GM12878 (cell line): ENCODE results near the gene CNKSR3. TPM values are rescaled to one million over a fixed set of nuclear protein-coding genes. Genes with fewer than 3 reads are reported as not detected.

ENCODE experiments used
- ATAC-seq: fragments of 200-7000 bp; cut with Tn5 transposase; 3 replicates; pipeline ENCODE4 v1.9.1; 2020; ENCODE audit warnings: mild to moderate bottlenecking, moderate library complexity
- BruUV-seq: library from RNA; stranded (reverse); fragments of 400-500 nt; replicated peaks from 2 replicates; lab custom pipeline; 2021; lab: Mats Ljungman, UMichigan
- CTCF ChIA-PET: fragments of 300-600 bp; sonication (Branson Sonifier 250); formaldehyde crosslinking; extraction: SDS; loops from one replicate; lab custom pipeline; 2021; ENCODE audit warnings: inconsistent platforms; lab: Yijun Ruan, JAX
- POLR2A ChIA-PET: fragments of 350-600 bp; formaldehyde crosslinking; extraction: SDS; loops from one replicate; lab custom pipeline; 2021; ENCODE audit warnings: inconsistent platforms; lab: Charles Lee
- RAD21 ChIA-PET: fragments of 300-600 bp; sonication (Branson Sonifier 250); formaldehyde crosslinking; loops from one replicate; lab custom pipeline; 2023; ENCODE audit warnings: antibody characterized with exemption; ENCODE audit not compliant: unreplicated experiment; lab: Charles Lee
- SMC1A ChIA-PET: fragments of 300-600 bp; sonication (Branson Sonifier 250); formaldehyde crosslinking; loops from one replicate; lab custom pipeline; 2023; ENCODE audit not compliant: unreplicated experiment, uncharacterized antibody; lab: Charles Lee
- DNase-seq: peaks from one replicate; pipeline ENCODE4 v3.0.0-alpha.2; 2011; ENCODE audit warnings: low read depth, low spot score
- FAIRE-seq: peaks from 3 replicates; lab custom pipeline; 2011; peaks lifted over from hg19 to GRCh38; lab: Jason Lieb, UNC
- H2AFZ ChIP-seq: 2 replicates; pipeline ENCODE4 v1.6.0; 2011; ENCODE audit warnings: low read depth, low read length, control low read depth; ENCODE audit not compliant: control insufficient read depth
- H3K27ac ChIP-seq: 2 replicates; pipeline ENCODE4 v1.5.1; 2011; ENCODE audit warnings: control low read depth; ENCODE audit not compliant: control insufficient read depth, insufficient read depth
- H3K27me3 ChIP-seq, 2 experiments: replicated peaks in 1 of 2; 2 replicates each; pipeline versions ENCODE4 v1.6.0 to v1.6.1; 2011; ENCODE audit warnings: low read length in 1 of 2; ENCODE audit not compliant: control insufficient read depth in 2 of 2, insufficient read depth in 2 of 2
- H3K36me3 ChIP-seq, 2 experiments: 2 replicates each; pipeline ENCODE4 v1.5.1; 2011; ENCODE audit warnings: low read length in 1 of 2; ENCODE audit not compliant: control insufficient read depth in 2 of 2, insufficient read depth in 2 of 2
- H3K4me1 ChIP-seq: 2 replicates; pipeline ENCODE4 v1.6.1; 2011; ENCODE audit warnings: mild to moderate bottlenecking, low read length, moderate library complexity, mixed read lengths; ENCODE audit not compliant: control insufficient read depth, insufficient read depth
- H3K4me2 ChIP-seq: 2 replicates; pipeline ENCODE4 v1.6.0; 2011; ENCODE audit warnings: control low read depth; ENCODE audit not compliant: control insufficient read depth, insufficient read depth
- H3K4me3 ChIP-seq: fragments of 200-600 bp; sonication (generic); 2 replicates; pipeline ENCODE4 v1.5.1; 2016
- H3K79me2 ChIP-seq: 2 replicates; pipeline ENCODE4 v1.6.0; 2011; ENCODE audit warnings: low read length; ENCODE audit not compliant: control insufficient read depth, insufficient read depth
- H3K9ac ChIP-seq: 2 replicates; pipeline ENCODE4 v1.8.0; 2011; ENCODE audit warnings: low read length, control low read depth, mixed read lengths; ENCODE audit not compliant: control insufficient read depth, insufficient read depth
- H3K9me3 ChIP-seq: replicated peaks from 3 replicates; pipeline ENCODE4 v1.5.1; 2011; ENCODE audit warnings: mild to moderate bottlenecking, low read length; ENCODE audit not compliant: control insufficient read depth, insufficient read depth
- H4K20me1 ChIP-seq: 2 replicates; pipeline ENCODE4 v1.6.0; 2011; ENCODE audit not compliant: control insufficient read depth, insufficient read depth
- BHLHE40 ChIP-seq, 2 experiments: fragments of 450-650 bp in 1 of 2; IDR thresholded peaks; 2 replicates each; pipeline ENCODE4 v1.6.1; 2011 to 2017; ENCODE audit warnings: low read depth in 2 of 2, borderline replicate concordance in 1 of 2, improper control_type of control experiment in 1 of 2, low read length in 1 of 2, mild to moderate bottlenecking in 1 of 2
- BRCA1 ChIP-seq: IDR thresholded peaks from 2 replicates; pipeline ENCODE4 v1.6.1; 2011; ENCODE audit warnings: low read depth, low read length, improper control_type of control experiment
- CBX3 ChIP-seq: fragments of 200-600 bp; sonication (generic); IDR thresholded peaks from 2 replicates; pipeline ENCODE4 v1.6.1; 2016; ENCODE audit warnings: low read depth, borderline replicate concordance
- CEBPB ChIP-seq, 2 experiments: fragments of 150-350 bp in 1 of 2; IDR thresholded peaks; 2 replicates each; pipeline ENCODE4 v1.6.1; 2012 to 2014; ENCODE audit warnings: low read depth in 2 of 2, low read length in 2 of 2, borderline replicate concordance in 1 of 2, inconsistent platforms in 1 of 2
- HDAC6 ChIP-seq: fragments of 200-600 bp; sonication (generic); IDR thresholded peaks from one replicate; pipeline ENCODE4 v1.8.0; 2017; ENCODE audit warnings: antibody characterized with exemption; ENCODE audit not compliant: unreplicated experiment
- NR2F1 ChIP-seq: fragments of 450-650 bp; conservative IDR thresholded peaks from 2 replicates; pipeline ENCODE4 v1.6.1; 2017; ENCODE audit warnings: mild to moderate bottlenecking
- NRF1 ChIP-seq: conservative IDR thresholded peaks from 2 replicates; pipeline ENCODE4 v1.6.1; 2011; ENCODE audit warnings: mild to moderate bottlenecking, low read depth, low read length, improper control_type of control experiment
- POLR2AphosphoS5 ChIP-seq: IDR thresholded peaks from 2 replicates; pipeline ENCODE4 v1.6.1; 2011; ENCODE audit warnings: mild to moderate bottlenecking, low read length, inconsistent platforms
- ZNF207 ChIP-seq: fragments of 450-650 bp; IDR thresholded peaks from 2 replicates; pipeline ENCODE4 v1.6.1; 2014; ENCODE audit warnings: antibody characterized with exemption, mild to moderate bottlenecking, borderline replicate concordance
- WGBS: methylation state at CpG from one replicate; pipeline ENCODE4 v1.1.6; 2016; ENCODE audit warnings: low lambda C conversion rate; ENCODE audit not compliant: insufficient replicate concordance, insufficient coverage; ENCODE audit errors: missing lambda C conversion rate; 5-methylcytosine and 5-hydroxymethylcytosine counted together
- in situ Hi-C: fragments of 300-500 bp; cut with MboI; formaldehyde crosslinking; loops from 9 replicates; pipeline ENCODE4 v1.14.3; 2018; ENCODE audit warnings: mixed read lengths
- intact Hi-C: fragments of 100-400 bp; cut with micrococcal nuclease; formaldehyde crosslinking; loops from one replicate; pipeline ENCODE4 v1.14.2; 2022; ENCODE audit not compliant: unreplicated experiment
- polyA plus RNA-seq, 11 experiments: library from polyadenylated mRNA; depleted of rRNA in 4 of 11; unstranded in 6 of 11; stranded (reverse) in 5 of 11; fragments of >200 nt; fragmentation: Nextera tagmentation in 4 of 11; fragmentation: Illumina TruSeq in 1 of 11; extraction: Ambion mirVana in 4 of 11; extraction: Trizol in 1 of 11; gene quantifications; 1 replicate in 1 of 11; 2 replicates in 10 of 11; pipeline versions ENCODE4 v1.2.1 to v1.2.3, GENCODE V29; 2011 to 2016; ENCODE audit warnings: inconsistent platforms in 2 of 11, missing spikeins in 2 of 11, low read depth in 1 of 11
- total RNA-seq, 4 experiments: library from RNA; depleted of rRNA in 3 of 4; stranded (reverse); fragments of >200 nt in 3 of 4; fragmentation: Illumina TruSeq in 1 of 4; extraction: Trizol in 1 of 4; gene quantifications; 2 replicates each; pipeline versions ENCODE4 v1.2.1 to v1.2.3, GENCODE V29; 2013 to 2021
- TF ChIP-seq, protein P1 (sequence below): fragments of 450-650 bp; formaldehyde crosslinking; IDR thresholded peaks from 2 replicates; pipeline ENCODE4 v1.4.0; 2022; ENCODE audit warnings: mild to moderate bottlenecking, moderate library complexity
- TF ChIP-seq, protein P2 (sequence below), 3 experiments: IDR thresholded peaks in 2 of 3; conservative IDR thresholded peaks in 1 of 3; 2 replicates each; pipeline ENCODE4 v1.5.1; 2011; ENCODE audit warnings: low read depth in 3 of 3, low read length in 3 of 3, mild to moderate bottlenecking in 3 of 3, control low read depth in 2 of 3, moderate library complexity in 2 of 3, inconsistent platforms in 1 of 3, mixed read lengths in 1 of 3; ENCODE audit not compliant: control insufficient read depth in 2 of 3, insufficient read depth in 1 of 3; ENCODE audit errors: extremely low read depth in 1 of 3
- TF ChIP-seq, protein P3 (sequence below): IDR thresholded peaks from 2 replicates; pipeline ENCODE4 v1.6.1; 2011; ENCODE audit warnings: borderline replicate concordance, low read depth, mild to moderate bottlenecking, moderate library complexity, low read length; ENCODE audit not compliant: insufficient read depth, poor library complexity, severe bottlenecking
- TF ChIP-seq, protein P4 (sequence below): IDR thresholded peaks from 2 replicates; pipeline ENCODE4 v1.6.1; 2011; ENCODE audit warnings: low read depth, low read length, improper control_type of control experiment, borderline replicate concordance

The CNKSR3 gene
- total and polyA plus RNA-seq, 10 of the 15 experiments (the other 5 are each of a cell fraction or from before 2014, with no cell fraction given) = under 0.01 to 0.48 (median 0.12) TPM; not detected in 2

DNA sequence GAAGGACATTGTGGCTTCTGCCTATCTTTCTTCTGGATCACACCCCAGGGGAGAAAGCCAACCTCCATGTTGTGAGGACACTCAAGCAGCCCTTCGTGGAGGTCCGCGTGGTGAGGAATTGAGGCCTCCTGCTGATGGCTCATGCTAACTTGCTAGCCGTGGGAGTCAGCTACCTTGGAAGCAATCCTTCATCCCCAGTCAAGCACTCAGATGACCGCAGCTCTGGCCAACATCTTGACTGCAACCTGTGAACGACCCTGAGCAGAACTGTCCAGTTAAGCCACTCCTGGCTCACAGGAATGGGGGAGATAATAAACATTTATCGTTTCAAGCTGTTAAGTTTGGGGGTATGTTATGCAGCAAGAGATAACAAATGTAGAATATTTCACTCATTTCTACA is 10.9 kb upstream of the CNKSR3 start (continued):
- TF ChIP-seq, protein P1, sequence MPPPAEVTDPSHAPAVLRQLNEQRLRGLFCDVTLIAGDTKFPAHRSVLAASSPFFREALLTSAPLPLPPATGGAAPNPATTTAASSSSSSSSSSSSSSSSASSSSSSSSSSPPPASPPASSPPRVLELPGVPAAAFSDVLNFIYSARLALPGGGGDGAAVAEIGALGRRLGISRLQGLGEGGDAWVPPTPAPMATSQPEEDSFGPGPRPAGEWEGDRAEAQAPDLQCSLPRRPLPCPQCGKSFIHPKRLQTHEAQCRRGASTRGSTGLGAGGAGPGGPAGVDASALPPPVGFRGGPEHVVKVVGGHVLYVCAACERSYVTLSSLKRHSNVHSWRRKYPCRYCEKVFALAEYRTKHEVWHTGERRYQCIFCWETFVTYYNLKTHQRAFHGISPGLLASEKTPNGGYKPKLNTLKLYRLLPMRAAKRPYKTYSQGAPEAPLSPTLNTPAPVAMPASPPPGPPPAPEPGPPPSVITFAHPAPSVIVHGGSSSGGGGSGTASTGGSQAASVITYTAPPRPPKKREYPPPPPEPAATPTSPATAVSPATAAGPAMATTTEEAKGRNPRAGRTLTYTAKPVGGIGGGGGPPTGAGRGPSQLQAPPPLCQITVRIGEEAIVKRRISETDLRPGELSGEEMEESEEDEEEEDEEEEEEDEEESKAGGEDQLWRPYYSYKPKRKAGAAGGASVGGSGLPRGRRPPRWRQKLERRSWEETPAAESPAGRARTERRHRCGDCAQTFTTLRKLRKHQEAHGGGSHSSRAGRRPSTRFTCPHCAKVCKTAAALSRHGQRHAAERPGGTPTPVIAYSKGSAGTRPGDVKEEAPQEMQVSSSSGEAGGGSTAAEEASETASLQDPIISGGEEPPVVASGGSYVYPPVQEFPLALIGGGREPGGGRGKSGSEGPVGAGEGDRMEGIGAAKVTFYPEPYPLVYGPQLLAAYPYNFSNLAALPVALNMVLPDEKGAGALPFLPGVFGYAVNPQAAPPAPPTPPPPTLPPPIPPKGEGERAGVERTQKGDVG = no peak
- TF ChIP-seq NR2F1 = no peak
- TF ChIP-seq NRF1 = no peak
- no peak for TF ChIP-seq POLR2AphosphoS5
- no peak for TF ChIP-seq CBX3
- TF ChIP-seq, protein P2, sequence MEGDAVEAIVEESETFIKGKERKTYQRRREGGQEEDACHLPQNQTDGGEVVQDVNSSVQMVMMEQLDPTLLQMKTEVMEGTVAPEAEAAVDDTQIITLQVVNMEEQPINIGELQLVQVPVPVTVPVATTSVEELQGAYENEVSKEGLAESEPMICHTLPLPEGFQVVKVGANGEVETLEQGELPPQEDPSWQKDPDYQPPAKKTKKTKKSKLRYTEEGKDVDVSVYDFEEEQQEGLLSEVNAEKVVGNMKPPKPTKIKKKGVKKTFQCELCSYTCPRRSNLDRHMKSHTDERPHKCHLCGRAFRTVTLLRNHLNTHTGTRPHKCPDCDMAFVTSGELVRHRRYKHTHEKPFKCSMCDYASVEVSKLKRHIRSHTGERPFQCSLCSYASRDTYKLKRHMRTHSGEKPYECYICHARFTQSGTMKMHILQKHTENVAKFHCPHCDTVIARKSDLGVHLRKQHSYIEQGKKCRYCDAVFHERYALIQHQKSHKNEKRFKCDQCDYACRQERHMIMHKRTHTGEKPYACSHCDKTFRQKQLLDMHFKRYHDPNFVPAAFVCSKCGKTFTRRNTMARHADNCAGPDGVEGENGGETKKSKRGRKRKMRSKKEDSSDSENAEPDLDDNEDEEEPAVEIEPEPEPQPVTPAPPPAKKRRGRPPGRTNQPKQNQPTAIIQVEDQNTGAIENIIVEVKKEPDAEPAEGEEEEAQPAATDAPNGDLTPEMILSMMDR (IDR thresholded peaks at IDR 0.05 in 2 of 3, conservative IDR thresholded peaks at IDR 0.05 in 1 of 3; ENCODE audit: control insufficient read depth in 2 of 3, extremely low read depth in 1 of 3, insufficient read depth in 1 of 3, low read depth in 3 of 3, low read length in 3 of 3) = no peak
- no peak for TF ChIP-seq CEBPB (IDR thresholded peaks at IDR 0.05; ENCODE audit: borderline replicate concordance in 1 of 2, low read depth in 2 of 2, low read length in 2 of 2)
- TF ChIP-seq, all 136 proteins: peak for 0

DNA sequence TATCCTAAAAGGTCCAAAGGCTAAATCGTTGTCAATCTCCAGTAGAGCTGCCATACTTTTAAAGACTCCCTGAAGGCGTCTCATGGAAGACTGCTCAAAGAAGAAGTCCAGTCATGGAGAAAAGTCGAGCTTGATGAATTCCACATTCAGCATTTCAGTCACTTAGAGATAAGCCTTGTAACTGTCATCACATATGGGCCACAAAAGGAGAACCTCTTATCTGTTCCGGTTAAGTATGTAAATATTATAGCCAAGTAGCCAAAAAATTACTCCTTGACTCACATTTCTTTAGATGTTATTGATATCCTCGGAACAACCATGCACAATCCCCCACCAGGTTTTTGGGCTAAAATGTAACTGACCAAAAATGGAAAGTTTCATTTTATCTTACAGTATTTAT is 9.8 kb upstream of the CNKSR3 start:
- Histone ChIP-seq H2AFZ (no peak overlapping the region), H3K36me3 (no peaks in the 10 kb centered on the region), H3K9ac (no peak overlapping the region), H3K27ac (no peak overlapping the region), H3K27me3 (no peaks in the 10 kb centered on the region), H3K4me2 (no peak overlapping the region), H3K79me2 (no peaks in the 10 kb centered on the region), H3K9me3 (no peaks in the 10 kb centered on the region), H3K4me1 (no peaks in the 10 kb centered on the region), H3K4me3 (no peak overlapping the region), H4K20me1 (no peaks in the 10 kb centered on the region)
- 31% methylated on average over 5 of the region's 5 CpGs for WGBS
- ATAC-seq = no peak
- ChIA-PET CTCF (no interaction called here), RAD21 (no interaction called here), SMC1A (no interaction called here), POLR2A (interaction anchor here (0.6 kb wide), 1 partner anchor 83 kb away, joined by 6 read pairs; no protein-coding TSS in a partner anchor)
- no peak for DNase-seq
- in situ Hi-C loops = no loop called here
- FAIRE-seq = no peak
- no TSS peak for BruUV-seq
- intact Hi-C loops = no loop called here
- TF ChIP-seq BRCA1 (no peak), BHLHE40 (IDR thresholded peaks at IDR 0.05; ENCODE audit: borderline replicate concordance in 1 of 2, low read depth in 2 of 2, low read length in 1 of 2) (no peak), HDAC6 (no peak), ZNF207 (no peak)
- TF ChIP-seq, protein P3, sequence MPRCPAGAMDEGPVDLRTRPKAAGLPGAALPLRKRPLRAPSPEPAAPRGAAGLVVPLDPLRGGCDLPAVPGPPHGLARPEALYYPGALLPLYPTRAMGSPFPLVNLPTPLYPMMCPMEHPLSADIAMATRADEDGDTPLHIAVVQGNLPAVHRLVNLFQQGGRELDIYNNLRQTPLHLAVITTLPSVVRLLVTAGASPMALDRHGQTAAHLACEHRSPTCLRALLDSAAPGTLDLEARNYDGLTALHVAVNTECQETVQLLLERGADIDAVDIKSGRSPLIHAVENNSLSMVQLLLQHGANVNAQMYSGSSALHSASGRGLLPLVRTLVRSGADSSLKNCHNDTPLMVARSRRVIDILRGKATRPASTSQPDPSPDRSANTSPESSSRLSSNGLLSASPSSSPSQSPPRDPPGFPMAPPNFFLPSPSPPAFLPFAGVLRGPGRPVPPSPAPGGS = no peak
- TF ChIP-seq, protein P4, sequence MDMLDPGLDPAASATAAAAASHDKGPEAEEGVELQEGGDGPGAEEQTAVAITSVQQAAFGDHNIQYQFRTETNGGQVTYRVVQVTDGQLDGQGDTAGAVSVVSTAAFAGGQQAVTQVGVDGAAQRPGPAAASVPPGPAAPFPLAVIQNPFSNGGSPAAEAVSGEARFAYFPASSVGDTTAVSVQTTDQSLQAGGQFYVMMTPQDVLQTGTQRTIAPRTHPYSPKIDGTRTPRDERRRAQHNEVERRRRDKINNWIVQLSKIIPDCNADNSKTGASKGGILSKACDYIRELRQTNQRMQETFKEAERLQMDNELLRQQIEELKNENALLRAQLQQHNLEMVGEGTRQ = no peak
